ENCODE measurements around the gene POLR1F.
"Not testable (repeated sequence)": the region's sequence is repeated elsewhere in the genome, so short reads cannot be mapped to it uniquely, and the experiment has no call there.

- TF ChIP-seq CTCF (IDR thresholded peaks at IDR 0.05; ENCODE audit: poor library complexity); EZH2 (IDR thresholded peaks at IDR 0.05; ENCODE audit: borderline replicate concordance): not testable (repeated sequence)
Observed at GRCh38 chr7:19689130-19689529, 19.7 kb downstream of the POLR1F start.
